GM12873 (cell line): ENCODE measurements around the gene TMOD1.

Experiments
- CTCF ChIP-seq: IDR thresholded peaks from 2 replicates; pipeline ENCODE4 v1.5.1; 2012; ENCODE audit warnings: low read depth, mild to moderate bottlenecking, moderate library complexity, low read length, control low read depth; ENCODE audit not compliant: insufficient read depth; ENCODE audit errors: missing control alignments

Gene TMOD1

DNA sequence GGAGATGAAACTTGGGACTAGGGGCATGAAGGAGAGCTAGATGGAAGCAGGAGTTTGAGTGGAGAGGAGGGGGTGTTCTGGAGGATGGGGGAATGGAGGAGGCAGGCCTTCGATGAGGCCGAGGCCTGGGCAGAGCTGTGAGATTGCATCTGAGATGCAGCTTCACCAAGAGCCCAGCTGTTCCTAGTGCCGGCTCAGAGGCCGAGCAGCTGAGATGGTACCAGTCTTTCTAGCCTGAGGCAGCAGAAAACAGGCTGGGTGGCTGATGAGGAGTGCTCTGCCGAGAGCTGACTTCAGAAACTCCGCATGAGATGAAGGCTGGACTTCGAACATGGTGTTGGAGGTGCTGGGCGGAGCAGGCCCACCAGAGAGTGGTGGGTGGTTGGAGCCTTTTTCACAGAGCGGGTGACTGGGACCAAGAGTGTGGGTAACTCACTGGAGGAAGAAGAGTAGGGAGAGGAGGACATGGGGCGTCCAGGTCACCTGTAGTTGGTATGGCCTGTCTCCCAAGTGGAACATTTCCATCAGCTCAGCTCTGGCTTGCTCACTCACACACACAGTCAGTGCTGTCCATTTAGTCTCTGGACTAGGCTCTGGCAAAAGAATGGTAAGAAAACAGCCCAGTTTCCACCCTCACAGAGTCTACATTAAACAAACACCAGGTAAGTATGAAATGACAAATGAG is 54.7 kb downstream of the TMOD1 start:
- no peak for TF ChIP-seq CTCF

- no peak for TF ChIP-seq CTCF
These were observed 55.5 kb downstream of the TMOD1 start for GRCh38 chr9:97556721-97557605.

GRCh38 chr9:97557606-97558095 is 56.2 kb downstream of the TMOD1 start:
- no peak for TF ChIP-seq CTCF

GRCh38 chr9:97558701-97559101 is 57.2 kb downstream of the TMOD1 start:
- no peak for TF ChIP-seq CTCF

DNA sequence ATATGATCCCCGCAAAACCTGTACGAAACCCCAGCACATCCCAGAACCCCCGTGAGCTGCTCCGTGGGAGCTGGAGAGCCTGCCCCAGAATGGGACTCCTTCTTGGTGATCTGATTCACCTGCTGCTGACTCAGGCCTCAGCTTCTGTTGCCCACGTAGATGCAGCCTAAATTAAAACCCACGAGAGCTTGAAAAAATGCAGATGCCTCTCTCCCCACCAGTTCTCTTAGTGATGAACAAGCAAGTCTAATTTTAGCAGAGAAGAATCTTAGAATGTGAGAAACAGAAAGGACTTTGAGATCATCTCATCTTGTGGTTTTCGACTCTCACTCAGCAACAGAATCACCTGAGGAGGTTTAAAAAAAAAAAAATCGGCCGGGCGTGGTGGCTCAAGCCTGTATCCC is 57.6 kb downstream of the TMOD1 start:
- TF ChIP-seq CTCF = no peak

- no peak for TF ChIP-seq CTCF
These were observed 58.7 kb downstream of the TMOD1 start for GRCh38 chr9:97560154-97560553.

GRCh38 chr9:97560851-97561250 is 59.4 kb downstream of the TMOD1 start:
- TF ChIP-seq CTCF = no peak
